Medulla oblongata (tissue), 1 donor: ENCODE data around the gene GSTA4.

ENCODE experiments used
- DNase-seq: peaks from one replicate; pipeline ENCODE4 v3.0.0-alpha.2; 2015; ENCODE audit errors: extremely low spot score

GSTA4 gene, protein sequence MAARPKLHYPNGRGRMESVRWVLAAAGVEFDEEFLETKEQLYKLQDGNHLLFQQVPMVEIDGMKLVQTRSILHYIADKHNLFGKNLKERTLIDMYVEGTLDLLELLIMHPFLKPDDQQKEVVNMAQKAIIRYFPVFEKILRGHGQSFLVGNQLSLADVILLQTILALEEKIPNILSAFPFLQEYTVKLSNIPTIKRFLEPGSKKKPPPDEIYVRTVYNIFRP

DNA sequence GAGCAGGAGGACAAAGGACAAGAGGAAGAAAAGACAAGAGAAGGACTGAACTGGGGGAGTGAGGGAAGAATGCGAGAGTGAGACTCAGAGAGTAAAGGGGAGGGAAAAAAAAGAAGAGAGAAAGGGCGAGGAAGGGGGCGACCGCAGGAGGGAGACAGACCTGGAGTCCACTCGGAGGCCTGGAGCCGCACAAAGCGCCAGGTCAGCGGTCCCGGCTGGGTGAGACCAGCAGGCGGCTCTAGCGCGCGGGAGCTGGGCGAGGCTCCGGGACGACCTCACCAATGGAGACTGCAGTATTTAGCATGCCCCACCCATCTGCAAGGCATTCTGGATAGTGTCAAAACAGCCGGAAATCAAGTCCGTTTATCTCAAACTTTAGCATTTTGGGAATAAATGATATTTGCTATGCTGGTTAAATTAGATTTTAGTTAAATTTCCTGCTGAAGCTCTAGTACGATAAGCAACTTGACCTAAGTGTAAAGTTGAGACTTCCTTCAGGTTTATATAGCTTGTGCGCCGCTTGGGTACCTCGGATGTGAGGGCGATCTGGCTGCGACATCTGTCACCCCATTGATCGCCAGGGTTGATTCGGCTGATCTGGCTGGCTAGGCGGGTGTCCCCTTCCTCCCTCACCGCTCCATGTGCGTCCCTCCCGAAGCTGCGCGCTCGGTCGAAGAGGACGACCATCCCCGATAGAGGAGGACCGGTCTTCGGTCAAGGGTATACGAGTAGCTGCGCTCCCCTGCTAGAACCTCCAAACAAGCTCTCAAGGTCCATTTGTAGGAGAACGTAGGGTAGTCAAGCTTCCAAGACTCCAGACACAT, at the start of gene GSTA4:
TSS of gene GSTA4 (minus strand) at position 196 of the 824 bp plus-strand sequence. CDS start 1,041 bp downstream, outside the sequence.
- DNase-seq = peak; percentile 99

DNA sequence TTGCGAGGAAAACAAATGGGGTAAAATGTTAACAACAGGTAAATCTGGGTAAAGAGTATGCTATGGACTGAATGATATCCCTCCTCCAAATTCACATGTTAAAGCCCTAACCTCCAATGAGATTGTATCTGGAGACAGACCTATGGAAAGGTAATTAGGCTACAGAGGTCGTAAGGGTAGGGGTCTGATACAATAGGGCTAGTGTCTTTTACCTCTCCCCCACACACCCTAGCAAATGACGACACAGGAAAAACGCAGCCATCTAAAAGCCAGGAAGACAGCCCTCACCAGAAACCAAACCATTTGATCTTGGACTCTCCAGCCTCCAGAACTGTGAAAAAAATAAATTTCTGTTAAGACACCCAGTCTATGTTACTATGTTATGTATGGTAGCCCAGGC, 49.5 kb upstream of the GSTA4 start:
- no peak for DNase-seq

DNA sequence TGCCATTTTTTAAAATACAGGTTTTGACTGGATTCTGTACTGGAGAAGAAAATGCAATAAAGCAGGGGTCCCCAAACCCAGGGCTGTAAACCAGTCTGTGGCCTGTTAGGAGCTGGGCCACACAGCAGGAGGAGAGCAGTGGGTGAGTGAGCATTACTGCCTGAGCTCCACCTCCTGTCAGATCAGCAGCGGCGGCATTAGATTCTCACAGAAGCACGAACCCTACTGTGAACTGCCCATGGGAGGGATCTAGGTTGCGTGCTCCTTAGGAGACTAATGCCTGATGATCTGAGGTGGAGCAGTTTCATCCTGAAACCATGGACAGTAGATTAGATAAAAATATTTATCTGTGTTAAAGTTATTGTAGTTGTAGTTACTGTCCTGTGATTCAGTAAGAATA, 49.0 kb upstream of the GSTA4 start:
- DNase-seq = no peak

DNA sequence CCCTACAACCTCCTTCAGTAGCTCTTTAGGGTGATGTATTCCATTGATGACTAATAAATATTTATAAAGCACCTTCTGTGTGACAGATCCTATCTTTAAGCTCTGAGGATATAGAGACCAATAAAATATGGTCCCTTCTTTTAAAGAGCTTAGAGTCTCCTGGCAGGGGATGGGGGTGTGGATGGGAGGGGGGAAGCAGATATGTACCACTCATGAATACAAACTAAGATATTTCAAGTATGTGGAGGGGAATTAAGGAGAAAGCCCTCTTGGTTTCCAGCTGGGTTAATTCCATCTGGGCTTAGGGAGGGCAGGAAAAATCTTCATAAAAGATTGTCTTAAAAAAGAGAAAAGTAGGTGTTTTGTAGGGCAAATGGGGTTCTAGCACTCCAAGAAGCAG, 48.5 kb upstream of the GSTA4 start:
- DNase-seq = no peak

DNA sequence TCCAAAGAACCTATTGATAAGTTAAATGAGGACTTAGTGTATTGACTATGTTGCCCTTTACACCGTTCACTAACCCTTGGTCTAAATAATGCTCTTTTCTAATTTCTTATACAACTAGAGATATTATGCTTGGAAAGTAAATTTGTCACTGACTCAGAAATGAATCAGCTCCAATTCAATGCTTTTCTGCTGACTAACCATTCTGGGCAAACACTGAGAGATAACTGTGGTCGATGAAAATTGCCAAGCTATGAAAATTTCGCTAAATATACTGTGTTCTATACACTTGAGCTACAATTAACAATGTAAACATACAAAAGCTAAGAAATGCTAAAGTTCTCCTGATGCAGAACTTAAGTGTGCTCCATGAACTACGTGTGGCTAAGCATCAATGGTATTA, 47.0 kb upstream of the GSTA4 start:
- no peak for DNase-seq

DNA sequence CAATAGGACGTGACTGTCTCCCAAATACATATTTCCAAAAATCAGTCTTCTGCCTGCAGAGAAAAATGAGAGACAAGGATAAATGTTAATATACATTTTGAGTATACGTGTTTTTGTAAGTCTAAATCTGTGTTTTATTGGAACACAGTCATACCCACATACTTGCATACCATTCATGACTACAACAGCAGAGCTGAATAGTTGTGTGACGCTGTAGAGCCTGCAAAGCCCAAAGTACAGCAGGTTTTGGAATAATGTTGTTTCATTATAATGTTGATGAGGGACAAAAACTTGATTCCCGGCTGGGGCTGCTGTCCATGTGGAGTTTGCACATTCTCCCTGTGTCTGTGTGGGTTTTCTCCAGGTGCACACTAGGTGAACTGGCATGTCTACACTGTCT, 46.3 kb upstream of the GSTA4 start:
- DNase-seq = no peak

DNA sequence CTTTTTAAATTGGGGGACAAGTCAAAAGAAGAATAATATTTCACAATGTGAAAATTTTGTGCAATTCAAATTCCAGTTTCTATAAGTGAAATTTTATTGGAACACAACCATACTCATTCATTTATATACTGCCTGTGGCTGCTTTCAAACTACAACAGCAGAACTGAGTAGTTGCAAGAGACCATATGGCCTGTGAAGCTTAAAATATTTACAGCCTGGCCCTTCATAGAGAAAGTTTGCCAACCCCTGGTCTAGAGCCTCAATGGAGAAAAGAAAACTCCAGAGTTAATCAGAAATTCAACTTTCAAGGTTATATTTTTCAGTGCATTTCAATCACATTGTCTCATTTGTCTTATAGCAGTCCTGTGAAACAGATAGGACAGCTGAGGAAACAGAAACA, 43.5 kb upstream of the GSTA4 start:
- no peak for DNase-seq

DNA sequence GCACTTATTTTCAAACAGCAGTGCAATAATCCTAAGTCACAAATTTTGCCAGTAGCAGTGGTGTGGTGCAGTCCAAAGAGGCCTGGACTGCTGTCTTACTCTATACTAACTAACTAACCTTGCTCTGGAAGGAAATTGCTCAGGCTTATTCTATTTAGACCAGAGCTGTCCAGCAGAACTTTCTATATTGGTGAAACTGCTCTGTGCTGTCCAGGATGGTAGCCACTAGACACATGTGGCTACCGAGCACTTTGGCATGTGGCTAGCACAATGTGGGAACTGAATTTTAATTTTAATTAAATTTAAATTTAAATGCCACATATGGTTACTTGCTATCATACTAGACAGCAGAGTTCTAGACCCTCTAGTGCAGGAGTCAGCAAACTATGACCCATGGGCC, 43.1 kb upstream of the GSTA4 start:
- DNase-seq = no peak

DNA sequence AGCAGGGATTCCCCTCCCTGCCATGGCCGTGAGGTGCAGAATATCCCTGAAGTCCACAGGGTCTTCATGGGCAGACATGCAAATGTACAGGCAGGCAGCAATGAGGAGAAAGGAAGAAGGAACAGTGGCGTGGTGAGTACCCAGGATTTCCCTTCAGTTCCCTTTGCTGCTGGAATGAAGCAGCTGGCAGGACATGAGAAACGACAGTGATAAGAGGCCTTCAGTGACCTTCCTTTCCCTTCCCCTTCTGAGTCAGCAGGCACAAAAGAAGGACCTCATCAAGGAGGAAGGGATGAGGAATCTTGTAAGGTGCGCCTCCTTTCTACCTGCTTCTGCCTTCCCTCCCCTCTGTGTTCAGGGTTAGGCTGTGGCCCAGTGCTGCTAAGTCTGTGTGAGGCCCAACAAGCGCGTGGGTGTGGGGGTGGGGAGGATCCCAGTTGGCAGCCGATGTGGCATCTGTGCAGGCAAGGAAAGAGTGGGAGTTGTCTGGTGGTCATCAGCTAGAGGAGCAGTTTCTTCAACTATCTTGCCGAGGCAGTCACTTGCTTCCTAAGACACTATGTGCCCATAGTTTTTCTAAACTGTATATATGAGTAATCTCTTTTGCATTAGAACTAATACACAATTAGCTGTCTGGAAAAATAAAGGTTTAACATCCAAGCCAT, 40.6 kb upstream of the GSTA4 start:
- no peak for DNase-seq

DNA sequence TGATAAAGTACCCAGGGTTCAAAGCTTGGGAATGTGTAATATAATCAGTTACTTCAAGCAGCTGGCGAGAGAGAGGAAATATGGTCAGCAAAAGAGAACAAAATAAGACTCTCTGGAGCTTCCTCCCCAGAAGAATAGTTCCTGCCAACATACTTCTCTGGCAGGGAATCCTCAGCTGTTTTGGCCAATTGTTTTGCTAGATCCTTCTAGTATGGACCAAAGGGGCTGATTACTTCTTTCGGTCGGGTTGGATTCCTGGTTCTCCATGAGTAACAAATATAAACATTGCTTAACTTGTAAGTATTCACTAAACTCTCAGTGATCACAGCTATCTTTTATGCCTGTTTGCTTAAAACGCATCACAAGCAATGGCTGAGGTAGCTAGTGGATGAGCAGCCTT, 38.7 kb upstream of the GSTA4 start:
- DNase-seq = peak; percentile 56

DNA sequence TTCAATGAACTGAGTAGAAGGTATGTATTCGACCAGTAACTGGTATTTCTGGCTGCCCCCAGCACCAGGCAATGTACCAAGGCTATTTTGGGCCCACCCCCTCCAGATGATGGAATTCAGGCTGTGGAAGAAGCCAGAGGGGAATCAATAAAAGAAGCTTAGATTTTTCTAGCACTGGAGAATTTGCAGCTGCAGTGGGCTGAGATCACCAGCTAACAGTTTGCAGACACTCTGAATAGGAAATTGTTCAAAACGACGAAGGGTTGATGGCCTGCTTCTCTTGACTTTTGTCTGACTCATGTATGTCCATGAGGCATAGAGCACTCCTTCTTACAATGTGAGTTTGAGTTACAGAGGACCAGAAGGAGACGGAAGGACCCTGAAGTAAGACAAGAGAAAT, 37.8 kb upstream of the GSTA4 start:
- peak; percentile 76 for DNase-seq

DNA sequence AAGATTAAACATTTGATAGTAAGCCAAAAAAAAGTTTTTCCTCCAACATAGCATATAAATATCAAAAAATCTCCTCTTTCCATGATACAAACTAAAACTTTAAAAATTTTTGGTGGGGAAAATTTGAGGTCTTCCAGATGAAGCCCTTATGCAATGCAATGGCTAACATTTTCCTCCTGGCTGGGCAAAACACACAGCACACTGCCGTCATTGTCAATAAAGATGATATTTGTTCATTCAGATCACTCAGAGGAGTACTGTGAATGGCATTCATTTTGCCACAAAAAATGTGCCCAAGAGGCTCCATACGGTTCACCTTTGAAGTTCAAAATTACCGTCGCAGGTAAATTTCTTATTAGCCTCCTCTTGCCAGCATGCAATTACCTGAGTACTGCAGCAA, 36.2 kb upstream of the GSTA4 start:
- no peak for DNase-seq

DNA sequence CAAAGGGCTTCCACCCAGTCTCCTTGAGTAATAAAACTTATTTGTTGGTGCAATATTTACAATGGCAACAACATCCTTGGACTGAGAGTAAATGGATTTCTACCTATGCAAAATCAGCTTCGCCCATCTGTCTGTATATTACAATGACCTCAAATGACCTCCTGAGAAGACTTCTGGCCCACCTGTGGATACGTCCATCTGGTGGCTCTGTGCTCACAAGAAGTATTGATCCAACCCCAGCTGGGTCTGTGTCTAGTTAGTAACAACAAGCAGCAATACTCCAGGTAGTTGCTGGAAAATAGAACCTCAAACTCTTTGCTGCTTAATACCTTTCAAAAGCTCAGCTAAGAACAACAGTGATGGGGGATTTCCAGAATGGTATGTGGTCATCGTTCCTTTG, 34.7 kb upstream of the GSTA4 start:
- DNase-seq = no peak

DNA sequence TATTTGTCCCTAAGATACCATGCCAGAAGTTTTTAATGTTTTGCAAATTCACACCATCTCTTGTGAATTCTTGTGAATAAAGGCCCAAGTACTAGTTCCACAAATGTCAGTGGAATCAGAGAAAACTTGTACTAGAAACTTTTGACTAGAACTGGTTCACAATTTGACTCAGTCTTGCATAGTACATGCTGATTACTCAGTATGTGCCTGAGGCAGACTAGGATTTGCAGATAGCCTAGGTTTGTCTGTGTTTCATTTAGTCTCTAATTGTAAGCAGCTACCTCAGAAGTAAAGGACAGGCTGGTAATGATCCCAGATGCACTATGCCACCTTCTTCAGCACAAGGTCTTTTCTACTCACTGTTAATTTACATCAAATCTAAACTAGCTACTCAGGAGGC, 34.2 kb upstream of the GSTA4 start:
- DNase-seq = no peak

DNA sequence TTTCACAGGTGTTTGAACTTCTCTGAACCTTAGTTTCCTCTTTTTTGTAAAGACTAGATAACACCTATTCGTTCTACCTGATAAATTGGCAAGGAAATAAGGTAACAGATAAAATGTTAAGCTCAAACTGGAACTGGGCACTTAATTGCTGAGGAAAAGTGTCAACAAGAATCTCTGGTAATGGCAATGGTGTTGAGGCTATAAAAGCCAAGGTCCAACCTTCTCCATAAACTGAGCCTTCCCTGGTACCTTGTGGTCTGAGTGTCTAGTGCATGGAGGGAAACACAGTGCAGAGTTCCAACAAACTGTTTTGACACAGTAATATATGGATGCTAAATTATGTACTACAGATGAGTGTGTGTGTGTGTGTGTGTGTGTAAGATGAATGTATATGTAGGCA, 33.4 kb upstream of the GSTA4 start:
- DNase-seq = no peak

DNA sequence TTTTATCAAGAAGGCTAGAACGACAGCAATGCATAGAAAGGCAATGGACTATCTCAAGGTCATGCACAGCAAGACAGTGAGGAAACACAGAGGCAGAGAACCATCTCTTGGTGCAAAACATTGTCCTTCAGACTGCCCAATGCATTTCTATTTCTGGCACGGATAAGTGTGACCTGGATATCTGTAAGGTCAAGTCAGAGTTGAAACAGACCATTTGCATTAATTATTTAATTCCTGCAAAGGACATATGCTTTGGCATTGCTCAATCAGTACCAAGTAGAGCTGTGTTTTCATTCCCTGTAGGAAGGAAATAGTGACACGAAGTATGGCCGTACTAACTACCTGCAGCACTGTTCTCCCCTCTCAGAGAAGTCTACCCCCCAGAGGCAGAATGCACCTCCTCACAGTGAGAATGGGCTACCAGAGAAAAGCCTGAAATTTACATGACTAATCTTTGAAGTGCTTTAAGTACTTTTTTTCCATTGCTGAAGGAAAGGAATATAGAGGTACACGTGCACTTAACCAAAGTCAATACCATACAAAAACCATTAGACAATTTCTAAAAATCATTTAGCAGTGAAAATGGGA, 32.1 kb upstream of the GSTA4 start:
- DNase-seq = no peak

DNA sequence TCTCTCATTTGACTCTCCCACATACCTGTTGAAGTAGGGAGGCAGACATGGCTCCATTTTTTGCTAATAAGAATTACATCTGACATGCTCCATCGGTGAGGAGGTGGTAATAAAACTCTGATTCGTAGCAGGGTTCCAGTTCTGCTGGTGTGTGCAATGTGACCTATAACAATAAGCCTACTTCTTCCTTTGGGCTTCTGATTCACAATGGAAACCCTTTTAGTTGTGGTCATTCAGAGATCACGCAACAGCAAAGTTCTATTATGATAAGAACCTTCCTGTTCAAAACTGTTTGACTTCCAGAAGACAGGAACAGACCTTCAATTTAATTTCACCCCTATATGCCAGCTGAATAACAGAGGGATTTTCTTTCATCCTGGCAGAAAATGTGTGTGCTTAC, 31.4 kb upstream of the GSTA4 start:
- DNase-seq = peak; percentile 51

DNA sequence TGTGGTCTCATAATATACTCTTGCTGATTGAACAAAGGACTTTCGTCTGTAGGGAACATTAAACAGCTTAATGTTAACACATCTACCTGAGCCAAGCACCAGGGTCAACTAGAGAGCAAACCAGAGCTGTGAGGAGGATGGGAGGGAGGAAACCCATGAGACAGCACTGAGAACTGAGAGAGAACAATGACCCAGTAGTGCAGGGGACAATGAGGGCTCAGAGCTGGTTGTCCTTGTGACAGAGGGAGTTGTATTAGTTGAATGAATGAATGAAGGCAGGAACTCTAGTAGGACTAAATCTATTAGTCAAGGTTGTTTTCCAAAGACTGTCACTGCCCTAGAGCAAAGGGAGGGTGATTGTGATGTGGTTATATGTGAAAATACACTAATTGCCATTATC, 28.2 kb upstream of the GSTA4 start:
- DNase-seq = peak; percentile 91

DNA sequence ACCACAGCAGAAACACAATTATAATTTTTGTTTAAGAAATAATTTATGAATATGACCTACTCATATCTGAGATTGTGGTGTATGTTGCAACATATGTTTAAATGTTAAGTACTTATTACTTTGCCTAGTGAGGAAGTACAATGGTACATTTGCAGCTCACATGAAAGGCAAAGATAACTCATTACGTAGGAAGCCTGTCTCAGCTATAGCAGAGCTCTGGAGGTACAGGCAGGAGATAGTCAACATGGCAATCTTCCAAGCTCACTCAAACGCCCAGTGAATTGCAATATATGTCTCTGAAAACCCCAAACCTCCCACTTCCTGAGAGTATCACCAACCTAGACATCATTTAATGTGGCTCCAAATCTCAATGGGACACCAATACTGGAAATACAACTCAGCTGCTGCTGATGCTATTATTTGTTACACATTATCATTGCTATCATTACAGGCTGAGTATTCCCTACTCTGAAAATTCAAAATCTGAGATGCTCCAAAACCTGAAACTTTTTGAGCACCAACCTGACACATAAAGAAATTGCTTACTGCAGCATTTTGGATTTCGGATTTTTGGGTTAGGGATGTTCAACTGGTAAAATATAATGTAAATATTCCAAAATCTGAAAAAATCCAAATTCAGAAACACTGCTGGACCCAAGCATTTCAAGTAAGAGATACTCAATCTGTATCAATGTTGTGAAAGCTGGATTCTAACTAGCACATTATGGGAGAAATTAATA, 25.1 kb upstream of the GSTA4 start:
- DNase-seq = no peak

DNA sequence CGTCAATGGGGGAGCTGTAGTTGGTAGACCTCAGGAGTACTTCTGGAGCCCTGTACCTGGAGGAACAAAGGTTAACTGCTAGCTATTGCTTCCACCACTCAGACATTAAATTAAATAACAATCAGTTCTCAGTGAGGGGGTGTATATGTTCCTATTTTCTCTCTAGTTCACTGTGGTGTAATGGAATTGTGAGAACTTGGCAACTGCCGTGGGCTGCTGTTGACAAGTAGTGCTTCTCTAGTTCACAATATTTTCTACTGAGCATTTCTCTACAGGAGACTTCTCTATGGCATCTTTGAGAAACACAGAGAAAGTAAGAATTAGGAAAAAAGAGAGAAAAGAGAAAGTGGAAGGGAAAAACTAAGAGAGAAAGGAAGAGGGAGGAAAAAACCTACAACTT, 23.4 kb upstream of the GSTA4 start:
- DNase-seq = no peak

DNA sequence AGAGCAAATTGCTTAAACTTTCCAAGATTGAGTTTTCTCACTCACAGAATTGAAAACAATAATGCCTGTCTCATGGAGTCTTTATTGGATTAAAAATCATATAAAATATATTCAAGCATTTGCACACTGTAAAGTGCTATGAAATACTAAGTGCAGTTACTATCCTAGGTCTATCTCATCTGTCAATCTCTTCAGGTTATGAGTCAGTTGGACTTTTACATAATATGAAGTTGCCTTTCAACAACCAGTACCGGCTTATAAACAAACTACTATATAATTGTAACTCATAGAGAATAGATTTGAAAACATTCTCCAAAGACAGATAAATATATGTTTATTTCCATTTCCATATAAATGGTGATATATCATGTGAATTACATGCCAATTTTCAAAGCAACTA, 20.4 kb upstream of the GSTA4 start:
- no peak for DNase-seq

DNA sequence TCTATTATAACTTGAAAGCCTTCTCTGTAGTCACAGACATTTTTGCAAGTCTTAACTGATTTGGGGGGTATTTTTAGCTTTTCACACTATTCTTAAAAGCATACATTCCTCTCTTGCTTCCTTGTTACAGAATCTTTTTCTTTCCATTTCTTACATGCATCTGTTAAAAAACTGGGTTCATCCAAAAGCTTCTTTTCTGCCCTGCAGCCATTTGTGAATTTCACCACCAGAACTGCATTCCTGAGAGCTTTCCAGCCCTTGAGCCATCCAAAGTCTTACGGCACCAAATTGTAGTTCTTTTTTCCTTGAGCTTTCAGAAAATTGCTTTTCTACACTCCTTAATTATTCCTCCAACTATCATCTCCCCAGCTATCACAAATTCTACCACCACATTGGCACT, 19.7 kb upstream of the GSTA4 start:
- DNase-seq = no peak
